ENCODE measurements around the gene SCAPER.

Gene SCAPER

GRCh38 chr15:76684002-76684401, 221.1 kb downstream of the SCAPER start:
- TF ChIP-seq TAF1 (IDR thresholded peaks at IDR 0.05; ENCODE audit: borderline replicate concordance, insufficient read depth, low read length) (no peak), POLR2AphosphoS5 (IDR thresholded peaks at IDR 0.05; ENCODE audit: low read depth, low read length) (no peak), SIN3A (IDR thresholded peaks at IDR 0.05; ENCODE audit: borderline replicate concordance, insufficient read depth, low read length) (no peak), REST (IDR thresholded peaks at IDR 0.05; ENCODE audit: insufficient read depth in 1 of 2, low read depth in 2 of 2, low read length in 2 of 2) (no peak), FOXP2 (optimal IDR thresholded peaks at IDR 0.05; ENCODE audit: borderline replicate concordance, extremely low read depth, extremely low read length, insufficient read depth) (no peak)

- TF ChIP-seq FOXP2 (optimal IDR thresholded peaks at IDR 0.05; ENCODE audit: borderline replicate concordance, extremely low read depth, extremely low read length, insufficient read depth) (no peak), SIN3A (IDR thresholded peaks at IDR 0.05; ENCODE audit: borderline replicate concordance, insufficient read depth, low read length) (no peak), POLR2AphosphoS5 (IDR thresholded peaks at IDR 0.05; ENCODE audit: low read depth, low read length) (no peak)
Observed at GRCh38 chr15:76682833-76683232, 222.3 kb downstream of the SCAPER start.

- TF ChIP-seq FOXP2 (optimal IDR thresholded peaks at IDR 0.05; ENCODE audit: borderline replicate concordance, extremely low read depth, extremely low read length, insufficient read depth) (no peak), TAF1 (IDR thresholded peaks at IDR 0.05; ENCODE audit: borderline replicate concordance, insufficient read depth, low read length) (no peak), POLR2AphosphoS5 (IDR thresholded peaks at IDR 0.05; ENCODE audit: low read depth, low read length) (no peak), SIN3A (IDR thresholded peaks at IDR 0.05; ENCODE audit: borderline replicate concordance, insufficient read depth, low read length) (no peak), REST (IDR thresholded peaks at IDR 0.05; ENCODE audit: insufficient read depth in 1 of 2, low read depth in 2 of 2, low read length in 2 of 2) (no peak)
Observed at GRCh38 chr15:76682259-76682658, 222.9 kb downstream of the SCAPER start.

- TF ChIP-seq REST (IDR thresholded peaks at IDR 0.05; ENCODE audit: insufficient read depth in 1 of 2, low read depth in 2 of 2, low read length in 2 of 2) (no peak), FOXP2 (optimal IDR thresholded peaks at IDR 0.05; ENCODE audit: borderline replicate concordance, extremely low read depth, extremely low read length, insufficient read depth) (no peak)
Observed at GRCh38 chr15:76678766-76679165, 226.4 kb downstream of the SCAPER start.

- TF ChIP-seq FOXP2 (optimal IDR thresholded peaks at IDR 0.05; ENCODE audit: borderline replicate concordance, extremely low read depth, extremely low read length, insufficient read depth) (no peak), POLR2AphosphoS5 (IDR thresholded peaks at IDR 0.05; ENCODE audit: low read depth, low read length) (no peak), SIN3A (IDR thresholded peaks at IDR 0.05; ENCODE audit: borderline replicate concordance, insufficient read depth, low read length) (no peak), TAF1 (IDR thresholded peaks at IDR 0.05; ENCODE audit: borderline replicate concordance, insufficient read depth, low read length) (no peak), REST (IDR thresholded peaks at IDR 0.05; ENCODE audit: insufficient read depth in 1 of 2, low read depth in 2 of 2, low read length in 2 of 2) (no peak)
Observed at GRCh38 chr15:76674883-76675282, 230.3 kb downstream of the SCAPER start.

Data from PFSK-1 (cell line).